ENCODE measurements around the gene CNOT4.

Gene CNOT4

DNA sequence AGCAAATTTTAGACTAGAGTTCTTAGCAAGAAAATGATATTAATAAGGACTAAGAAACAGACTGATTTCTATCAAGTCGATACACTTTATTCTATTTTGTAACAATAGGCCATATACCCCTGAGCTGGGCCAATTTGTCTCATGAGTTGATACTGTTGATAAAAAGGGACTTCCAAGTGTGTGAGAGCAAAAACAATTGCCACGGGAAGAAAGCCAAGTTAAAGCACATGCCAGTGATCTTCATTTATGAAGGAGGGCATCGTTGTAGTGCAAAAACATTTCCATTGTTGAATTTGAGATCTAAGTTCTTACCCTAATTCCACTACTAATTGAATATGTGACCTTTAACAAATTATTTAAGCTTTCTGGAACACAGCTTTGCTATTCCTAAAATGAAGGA, 119.9 kb downstream of the CNOT4 start:
- TF ChIP-seq, protein P1, sequence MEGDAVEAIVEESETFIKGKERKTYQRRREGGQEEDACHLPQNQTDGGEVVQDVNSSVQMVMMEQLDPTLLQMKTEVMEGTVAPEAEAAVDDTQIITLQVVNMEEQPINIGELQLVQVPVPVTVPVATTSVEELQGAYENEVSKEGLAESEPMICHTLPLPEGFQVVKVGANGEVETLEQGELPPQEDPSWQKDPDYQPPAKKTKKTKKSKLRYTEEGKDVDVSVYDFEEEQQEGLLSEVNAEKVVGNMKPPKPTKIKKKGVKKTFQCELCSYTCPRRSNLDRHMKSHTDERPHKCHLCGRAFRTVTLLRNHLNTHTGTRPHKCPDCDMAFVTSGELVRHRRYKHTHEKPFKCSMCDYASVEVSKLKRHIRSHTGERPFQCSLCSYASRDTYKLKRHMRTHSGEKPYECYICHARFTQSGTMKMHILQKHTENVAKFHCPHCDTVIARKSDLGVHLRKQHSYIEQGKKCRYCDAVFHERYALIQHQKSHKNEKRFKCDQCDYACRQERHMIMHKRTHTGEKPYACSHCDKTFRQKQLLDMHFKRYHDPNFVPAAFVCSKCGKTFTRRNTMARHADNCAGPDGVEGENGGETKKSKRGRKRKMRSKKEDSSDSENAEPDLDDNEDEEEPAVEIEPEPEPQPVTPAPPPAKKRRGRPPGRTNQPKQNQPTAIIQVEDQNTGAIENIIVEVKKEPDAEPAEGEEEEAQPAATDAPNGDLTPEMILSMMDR (conservative IDR thresholded peaks at IDR 0.05; ENCODE audit: low read length): no peak
- no peak overlapping the region for H3K4me3 ChIP-seq (ENCODE audit: low read length)
- peak; percentile 6 for DNase-seq (ENCODE audit: low read depth)

DNA sequence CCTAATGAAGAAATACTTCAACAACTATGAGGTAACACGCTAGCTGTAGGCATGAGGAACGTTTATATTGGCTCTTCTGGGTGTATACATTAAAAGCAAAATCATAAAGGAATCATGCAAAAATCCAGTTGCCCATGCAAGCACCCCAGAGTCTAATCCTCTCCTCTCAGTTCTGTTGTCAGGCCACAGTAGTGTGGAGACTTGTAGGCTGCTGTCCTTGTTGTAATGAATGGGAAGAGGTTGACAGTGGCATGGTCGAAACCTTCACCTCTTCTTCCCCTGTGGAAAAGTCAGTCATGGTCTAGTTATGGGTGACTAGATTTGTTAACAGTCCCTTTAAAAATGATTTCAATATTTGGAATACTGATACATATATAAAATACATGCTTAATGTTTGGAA, 121.3 kb downstream of the CNOT4 start:
- TF ChIP-seq, protein P1 (conservative IDR thresholded peaks at IDR 0.05; ENCODE audit: low read length): no peak
- no peak for DNase-seq (ENCODE audit: low read depth)
- H3K4me3 ChIP-seq (ENCODE audit: low read length): no peak overlapping the region

DNA sequence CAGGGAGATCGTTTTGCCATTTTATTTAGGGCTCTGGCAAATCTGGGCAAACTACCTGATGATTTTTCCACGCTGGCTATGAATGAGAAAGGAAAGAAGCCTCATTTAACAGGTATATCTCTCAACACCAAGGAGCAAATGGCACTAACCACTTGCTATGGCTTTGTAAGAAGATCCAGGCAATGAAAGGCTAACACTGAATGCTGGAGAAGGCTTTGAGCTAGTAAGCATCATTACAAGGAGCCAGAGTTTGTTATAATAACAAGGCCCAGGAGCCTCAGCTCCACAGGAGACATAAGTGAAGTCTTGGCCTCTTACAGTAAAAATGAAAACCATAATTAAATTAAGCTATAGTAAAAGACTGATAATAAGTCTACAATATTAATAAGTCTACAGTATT, 123.1 kb downstream of the CNOT4 start:
- no peak for DNase-seq (ENCODE audit: low read depth)
- TF ChIP-seq, protein P1 (conservative IDR thresholded peaks at IDR 0.05; ENCODE audit: low read length): no peak
- no peak overlapping the region for H3K4me3 ChIP-seq (ENCODE audit: low read length)

DNA sequence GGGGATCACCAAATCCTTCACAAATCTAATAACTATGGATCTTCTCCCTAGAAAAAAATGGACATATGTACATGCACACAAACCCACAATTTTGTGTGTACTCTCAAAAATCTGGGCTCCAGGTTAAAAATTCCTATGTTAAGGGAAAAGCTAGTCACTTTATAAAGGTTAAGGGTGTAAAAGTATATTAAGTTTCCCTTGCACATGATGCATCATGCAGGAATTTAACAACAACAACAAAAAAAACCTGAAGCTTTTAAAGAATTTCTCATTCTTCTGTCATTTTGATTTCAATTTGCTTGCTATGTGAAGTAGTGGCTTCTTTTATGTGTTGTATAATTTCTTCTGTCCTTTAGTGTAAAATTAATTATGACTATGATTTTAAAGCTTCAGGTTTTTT, 123.7 kb downstream of the CNOT4 start:
- peak; percentile 7 for DNase-seq (ENCODE audit: low read depth)
- no peak overlapping the region for H3K4me3 ChIP-seq (ENCODE audit: low read length)
- TF ChIP-seq, protein P1 (conservative IDR thresholded peaks at IDR 0.05; ENCODE audit: low read length): no peak

DNA sequence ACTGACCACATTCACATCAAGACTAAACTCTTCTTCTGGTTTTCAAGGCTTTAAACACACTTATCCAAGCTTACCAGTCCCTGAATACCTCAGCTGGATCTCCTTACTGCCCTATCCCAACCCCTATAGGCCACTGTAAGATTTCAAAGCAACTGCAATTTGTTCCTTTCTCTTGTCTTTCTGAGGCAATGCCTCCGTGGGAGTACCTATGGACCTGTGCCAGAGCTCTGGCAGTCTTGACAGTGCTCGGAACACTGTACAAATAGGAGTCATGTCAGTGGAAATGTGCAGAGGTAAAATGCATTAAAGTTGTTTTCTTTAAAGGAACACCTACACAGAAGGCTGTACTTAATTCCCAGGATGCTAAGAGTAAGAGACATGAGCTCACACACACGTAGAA, 124.7 kb downstream of the CNOT4 start:
- peak; percentile 12 for DNase-seq (ENCODE audit: low read depth)
- TF ChIP-seq, protein P1 (conservative IDR thresholded peaks at IDR 0.05; ENCODE audit: low read length): no peak

DNA sequence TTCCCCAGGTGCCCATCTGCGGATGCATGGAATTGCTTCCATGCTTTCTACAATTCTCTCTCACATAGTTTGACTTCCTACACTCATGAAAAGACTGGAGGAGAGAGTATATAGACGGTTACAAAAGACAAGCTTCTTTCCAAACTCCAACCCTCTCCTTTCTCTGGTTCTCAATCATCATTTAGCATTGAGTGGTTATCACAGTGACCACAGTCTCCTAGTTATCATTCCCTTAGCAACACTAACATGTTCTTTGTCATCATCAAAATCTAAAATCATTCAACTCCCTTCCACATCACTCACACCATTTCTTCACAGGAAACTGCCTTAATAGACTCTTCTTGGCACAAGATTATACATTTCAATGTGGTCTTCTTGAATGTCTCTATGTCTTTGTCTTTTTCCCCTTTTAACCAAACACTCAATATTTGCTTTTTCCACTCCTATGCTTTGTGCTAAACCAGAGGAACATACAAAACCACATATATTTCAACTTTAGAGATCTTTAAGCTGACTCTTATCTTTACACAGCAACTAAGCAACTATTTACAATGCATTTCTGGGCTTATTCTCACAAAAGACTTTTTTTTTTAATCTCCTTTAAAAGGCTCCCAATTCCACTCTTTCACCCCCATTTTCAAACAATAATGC, 126.3 kb downstream of the CNOT4 start:
- DNase-seq (ENCODE audit: low read depth): no peak
- H3K4me3 ChIP-seq (ENCODE audit: low read length): no peak overlapping the region
- TF ChIP-seq, protein P1 (conservative IDR thresholded peaks at IDR 0.05; ENCODE audit: low read length): no peak

More for the DNA sequence above, 124.7 kb downstream of the CNOT4 start:
- H3K4me3 ChIP-seq (ENCODE audit: low read length): no peak overlapping the region

DNA sequence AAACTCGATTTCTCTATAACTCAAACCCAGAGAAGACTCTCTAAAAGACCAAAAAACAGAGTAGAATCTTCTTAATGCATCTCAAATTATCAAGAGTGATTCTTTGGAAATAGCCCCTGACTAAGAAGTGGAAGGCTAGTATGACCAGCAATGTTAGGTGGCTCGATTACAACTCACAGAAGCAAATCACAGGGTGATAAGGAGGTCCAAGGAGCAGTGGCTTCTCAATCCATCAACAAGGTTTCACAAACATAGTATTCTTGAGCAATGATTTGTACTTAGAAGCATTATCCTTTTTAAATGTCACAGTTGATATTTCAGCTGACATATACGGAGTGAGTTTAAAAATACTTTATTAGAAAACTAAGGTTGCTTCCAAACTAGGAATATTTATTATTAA, 127.7 kb downstream of the CNOT4 start:
- TF ChIP-seq, protein P1 (conservative IDR thresholded peaks at IDR 0.05; ENCODE audit: low read length): no peak
- no peak overlapping the region for H3K4me3 ChIP-seq (ENCODE audit: low read length)
- no peak for DNase-seq (ENCODE audit: low read depth)
